ENCODE results near the gene PHKG1. TPM values are rescaled to one million over a fixed set of nuclear protein-coding genes. Genes with fewer than 3 reads are reported as not detected.
A peak's percentile ranks its signal among the peaks of the same experiment; 100 is the strongest.
"Not testable (repeated sequence)": the region's sequence is repeated elsewhere in the genome, so short reads cannot be mapped to it uniquely, and the experiment has no call there.

The PHKG1 gene
- total RNA-seq, 4 donors from 2014 or later = 0.31 to 1.4 (median 0.80) TPM

DNA sequence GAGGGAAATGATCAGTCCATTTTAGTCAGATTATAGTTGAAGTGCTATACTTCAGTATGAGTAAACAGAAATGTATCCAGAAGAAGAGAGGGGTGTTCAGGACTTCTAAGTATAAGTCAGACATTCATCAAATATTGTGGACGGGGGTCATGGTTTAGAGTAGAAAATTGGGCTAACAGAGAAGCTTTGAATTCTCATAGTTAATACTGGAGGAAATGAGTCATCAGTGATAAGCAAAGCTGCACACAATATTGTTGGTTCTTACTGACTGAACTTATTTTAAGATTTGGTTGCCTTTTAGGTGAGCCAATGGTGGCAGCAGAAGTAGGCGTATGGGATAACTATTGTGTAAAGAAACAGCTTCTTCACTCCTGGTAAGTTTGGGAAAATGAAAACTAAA, 30.4 kb downstream of the PHKG1 start:
- TF ChIP-seq, protein P1, sequence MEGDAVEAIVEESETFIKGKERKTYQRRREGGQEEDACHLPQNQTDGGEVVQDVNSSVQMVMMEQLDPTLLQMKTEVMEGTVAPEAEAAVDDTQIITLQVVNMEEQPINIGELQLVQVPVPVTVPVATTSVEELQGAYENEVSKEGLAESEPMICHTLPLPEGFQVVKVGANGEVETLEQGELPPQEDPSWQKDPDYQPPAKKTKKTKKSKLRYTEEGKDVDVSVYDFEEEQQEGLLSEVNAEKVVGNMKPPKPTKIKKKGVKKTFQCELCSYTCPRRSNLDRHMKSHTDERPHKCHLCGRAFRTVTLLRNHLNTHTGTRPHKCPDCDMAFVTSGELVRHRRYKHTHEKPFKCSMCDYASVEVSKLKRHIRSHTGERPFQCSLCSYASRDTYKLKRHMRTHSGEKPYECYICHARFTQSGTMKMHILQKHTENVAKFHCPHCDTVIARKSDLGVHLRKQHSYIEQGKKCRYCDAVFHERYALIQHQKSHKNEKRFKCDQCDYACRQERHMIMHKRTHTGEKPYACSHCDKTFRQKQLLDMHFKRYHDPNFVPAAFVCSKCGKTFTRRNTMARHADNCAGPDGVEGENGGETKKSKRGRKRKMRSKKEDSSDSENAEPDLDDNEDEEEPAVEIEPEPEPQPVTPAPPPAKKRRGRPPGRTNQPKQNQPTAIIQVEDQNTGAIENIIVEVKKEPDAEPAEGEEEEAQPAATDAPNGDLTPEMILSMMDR (IDR thresholded peaks at IDR 0.05) = no peak
- peak; percentile 19 for ATAC-seq (ENCODE audit: low FRiP score)
- no peak for DNase-seq (ENCODE audit: low spot score)

GRCh38 chr7:56053993-56054392, 38.8 kb downstream of the PHKG1 start:
- ATAC-seq (ENCODE audit: low FRiP score) (no peak), DNase-seq (ENCODE audit: low spot score) (no peak)
- TF ChIP-seq, protein P1 (IDR thresholded peaks at IDR 0.05) = no peak

DNA sequence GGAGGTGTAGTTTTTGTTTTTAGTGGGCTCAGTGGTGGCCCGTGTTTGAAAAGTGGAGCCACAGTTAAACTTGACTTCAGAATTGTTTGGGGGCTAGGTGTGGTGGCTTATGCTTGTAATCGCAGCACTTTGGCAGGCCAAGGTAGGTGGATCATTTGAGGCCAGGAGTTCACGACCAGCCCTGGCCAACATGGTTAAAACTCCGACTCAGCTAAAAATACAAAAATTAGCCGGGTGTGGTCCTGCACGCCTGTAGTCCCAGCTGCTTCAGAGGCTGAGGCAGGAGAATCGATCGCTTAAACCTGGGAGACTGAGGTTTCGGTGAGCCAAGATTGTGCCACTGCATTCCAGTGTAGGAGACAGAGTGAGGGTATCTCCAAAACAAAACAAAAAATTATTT, 39.4 kb downstream of the PHKG1 start:
- no peak for ATAC-seq (ENCODE audit: low FRiP score)
- TF ChIP-seq, protein P1 (IDR thresholded peaks at IDR 0.05) = no peak
- no peak for DNase-seq (ENCODE audit: low spot score)

DNA sequence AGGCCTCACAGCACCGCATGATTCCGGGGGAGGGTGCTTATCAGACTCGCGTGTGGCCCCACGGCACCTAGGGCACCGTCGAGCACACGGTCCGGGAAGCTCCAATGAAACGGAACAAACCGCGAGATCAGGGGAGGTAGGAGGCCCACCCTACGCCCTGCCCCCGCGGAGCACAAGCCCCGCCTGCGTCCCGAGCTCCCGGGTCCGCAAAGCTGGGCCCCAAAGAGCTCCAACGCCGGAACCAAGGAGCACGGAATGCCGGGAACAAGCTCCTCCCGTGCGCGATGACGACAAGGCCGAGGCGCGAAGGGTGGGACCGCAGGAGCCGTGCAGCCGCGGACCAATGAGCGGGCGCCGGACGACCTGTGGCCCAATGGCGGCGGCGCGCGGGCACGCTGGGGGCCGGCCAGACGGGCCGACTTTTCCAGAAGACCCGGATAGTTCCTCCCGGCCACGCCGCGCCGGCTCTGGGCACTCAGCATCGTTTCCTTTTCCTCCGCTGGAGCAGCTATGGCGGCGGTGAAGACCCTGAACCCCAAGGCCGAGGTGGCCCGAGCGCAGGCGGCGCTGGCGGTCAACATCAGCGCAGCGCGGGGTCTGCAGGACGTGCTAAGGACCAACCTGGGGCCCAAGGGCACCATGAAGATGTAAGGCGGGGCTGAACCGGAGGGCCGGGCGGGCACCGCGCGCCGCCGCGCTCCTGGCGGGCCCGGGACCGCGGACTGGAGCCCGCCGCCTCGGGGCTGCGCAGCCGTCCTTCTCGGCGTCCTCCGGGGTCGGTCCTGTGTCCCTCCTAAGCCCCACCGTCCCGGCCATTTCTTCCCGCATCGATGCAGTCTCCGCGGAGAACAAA, 41.2 kb downstream of the PHKG1 start, which contains the start of the genes CCT6A and PSPH:
Gene CCT6A, plus strand, starts transcription at position 427 of the 853 bp plus-strand sequence. Its CDS starts 84 bp downstream, at position 511.
Gene PSPH, minus strand, starts transcription at position 106 of the 853 bp plus-strand sequence. CDS start 30,232 bp downstream, outside the sequence.
- ATAC-seq (ENCODE audit: low FRiP score) = peak; percentile 98
- TF ChIP-seq, protein P1 (IDR thresholded peaks at IDR 0.05) = no peak
- peak; percentile 87 for DNase-seq (ENCODE audit: low spot score)

DNA sequence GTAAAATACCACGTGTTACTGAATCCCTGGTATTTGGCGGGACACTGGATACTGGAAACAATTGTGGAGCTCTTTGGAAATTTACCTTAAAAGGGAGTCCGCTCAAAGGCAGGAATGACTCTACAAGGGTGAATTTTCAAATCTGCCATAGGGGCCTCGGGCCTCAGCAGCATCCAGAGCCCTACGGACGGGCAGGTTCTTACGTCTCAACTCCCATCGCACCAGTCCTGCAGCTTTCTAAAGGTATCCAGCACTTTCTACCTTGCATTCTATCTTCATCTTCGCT, 41.8 kb downstream of the PHKG1 start:
- ATAC-seq (ENCODE audit: low FRiP score) (no peak), DNase-seq (ENCODE audit: low spot score) (no peak)

DNA sequence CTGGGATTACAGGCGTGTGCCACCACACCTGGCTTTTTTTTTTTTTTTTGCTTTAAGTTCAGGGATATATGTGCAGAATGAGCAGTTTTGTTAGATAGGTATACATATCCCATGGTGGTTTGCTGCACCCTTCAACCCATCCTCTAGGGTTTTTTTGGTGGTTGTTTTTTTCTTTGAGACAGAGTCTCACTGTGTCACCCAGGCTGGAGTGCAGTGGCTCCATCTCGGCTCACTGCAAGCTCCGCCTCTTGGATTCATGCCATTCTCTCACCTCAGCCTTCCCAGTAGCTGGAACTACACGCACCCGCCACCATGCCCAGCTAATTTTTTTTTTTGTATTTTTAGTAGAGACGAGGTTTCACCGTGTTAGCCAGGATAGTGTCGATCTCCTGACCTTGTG, 44.0 kb downstream of the PHKG1 start:
- not testable (repeated sequence) for ATAC-seq (ENCODE audit: low FRiP score); DNase-seq (ENCODE audit: low spot score)

More for the DNA sequence above, 41.8 kb downstream of the PHKG1 start:
- TF ChIP-seq, protein P1 (IDR thresholded peaks at IDR 0.05) = no peak

GRCh38 chr7:56048245-56048644, 44.5 kb downstream of the PHKG1 start:
- no peak for ATAC-seq (ENCODE audit: low FRiP score)
- TF ChIP-seq, protein P1 (IDR thresholded peaks at IDR 0.05) = no peak
- no peak for DNase-seq (ENCODE audit: low spot score)

DNA sequence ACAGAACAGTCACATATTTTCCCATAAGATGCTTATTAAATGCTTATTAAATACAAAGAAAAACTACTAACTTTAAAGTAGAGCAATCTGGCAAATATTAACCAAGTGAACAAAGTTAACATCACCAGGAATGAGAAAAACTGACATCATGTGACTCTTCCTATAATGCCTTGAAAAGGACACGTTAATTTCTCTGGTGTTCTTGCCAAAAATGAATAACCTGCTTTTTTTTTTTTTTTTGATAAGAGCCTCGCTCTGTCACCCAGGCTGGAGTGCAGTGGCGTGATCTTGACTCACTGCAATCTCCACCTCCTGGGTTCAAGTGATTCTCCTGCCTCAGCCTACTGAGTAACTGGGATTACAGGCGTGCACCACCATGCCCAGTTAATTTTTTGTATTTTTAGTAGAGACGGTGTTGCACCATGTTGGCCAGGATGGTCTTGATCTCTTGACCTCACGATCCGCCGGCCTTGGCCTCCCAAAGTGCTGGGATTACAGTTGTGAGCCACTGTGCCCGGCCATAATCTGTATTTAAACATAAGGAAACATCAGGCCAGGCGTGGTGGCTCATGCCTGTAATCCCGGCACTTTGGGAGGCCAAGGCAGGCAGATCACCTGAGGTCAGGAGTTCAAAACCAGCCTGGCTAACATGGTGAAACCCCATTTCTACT, 45.2 kb downstream of the PHKG1 start:
- ATAC-seq (ENCODE audit: low FRiP score) = not testable (repeated sequence)

More for the DNA sequence above, 45.2 kb downstream of the PHKG1 start:
- not testable (repeated sequence) for DNase-seq (ENCODE audit: low spot score)
